ENCODE data around the gene FGGY.

The FGGY gene

DNA sequence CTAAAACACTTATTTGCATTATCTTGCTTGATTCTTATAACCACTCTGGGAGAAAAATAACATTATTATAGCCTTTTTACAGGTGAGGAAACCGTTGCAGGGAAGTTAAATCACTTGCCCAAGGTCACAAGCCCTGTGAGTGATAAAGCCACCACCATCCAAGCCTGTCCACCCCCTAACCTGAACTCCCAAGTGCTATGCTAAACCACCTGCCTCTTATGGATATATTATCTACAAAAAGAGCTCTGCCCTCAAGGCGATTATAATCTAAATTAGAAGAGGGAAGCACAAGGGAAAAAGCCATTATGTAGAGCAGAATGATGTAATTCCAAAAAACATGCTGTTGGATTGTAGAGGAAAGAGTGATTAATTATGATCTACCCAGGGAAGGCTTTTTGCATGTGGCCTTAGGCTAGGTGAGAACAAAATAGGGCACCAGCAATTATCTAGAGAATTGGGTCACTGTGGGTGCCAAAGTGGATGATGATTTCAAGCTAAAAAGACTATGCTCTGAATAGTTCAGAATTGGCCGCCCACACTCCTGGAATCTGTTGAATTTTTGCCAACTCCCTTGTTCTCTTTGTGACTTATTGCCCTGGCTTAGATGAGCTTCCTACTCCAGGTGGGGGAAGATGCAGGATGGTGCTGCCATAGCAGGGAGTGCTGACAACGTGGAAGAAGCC is 205.3 kb downstream of the FGGY start:
- in situ Hi-C loops (cut with MboI; ENCODE audit: low sequenced_read_pairs), result no loop called here

DNA sequence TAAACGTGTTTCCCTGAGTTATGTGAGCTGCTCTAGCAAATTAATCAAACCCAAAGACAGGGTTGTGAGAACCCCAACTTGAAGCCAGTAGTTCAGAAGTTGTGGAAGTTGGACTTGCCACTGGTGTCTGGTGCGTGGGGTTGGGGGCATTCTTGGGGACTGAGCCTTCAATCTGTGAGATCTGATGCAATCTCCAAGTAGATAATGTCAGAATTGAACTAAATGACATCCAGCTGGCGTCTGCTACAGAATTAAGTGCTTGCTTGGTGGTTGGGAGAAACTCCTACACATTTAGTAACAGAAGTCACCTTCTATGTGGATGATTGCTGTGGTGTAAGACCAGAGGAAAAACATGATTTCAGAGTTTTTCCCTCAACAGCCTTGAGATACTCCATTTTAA is 207.4 kb downstream of the FGGY start:
- in situ Hi-C loops (cut with MboI; ENCODE audit: low sequenced_read_pairs), result no loop called here

DNA sequence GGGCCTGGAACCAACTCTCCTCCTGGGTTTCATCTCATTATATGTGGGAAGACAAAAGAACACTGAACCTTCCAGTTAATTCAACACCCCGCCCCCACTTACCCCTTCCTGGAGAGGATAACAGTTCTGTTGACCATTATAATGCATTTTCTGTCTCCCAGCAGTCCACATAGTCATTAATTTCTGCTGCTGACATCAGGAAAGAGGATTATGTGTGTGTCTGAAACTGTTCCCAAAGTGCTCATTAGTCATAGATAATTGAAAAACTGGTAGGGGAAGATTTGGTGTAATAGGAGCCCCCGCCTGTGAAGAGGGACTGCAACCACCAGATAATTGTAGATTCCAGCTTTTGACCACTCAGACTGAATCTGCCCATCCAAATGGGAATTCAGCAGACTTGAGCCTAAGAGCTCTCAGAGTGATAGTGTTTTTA is 208.7 kb downstream of the FGGY start:
- in situ Hi-C loops (cut with MboI; ENCODE audit: low sequenced_read_pairs), result no loop called here

DNA sequence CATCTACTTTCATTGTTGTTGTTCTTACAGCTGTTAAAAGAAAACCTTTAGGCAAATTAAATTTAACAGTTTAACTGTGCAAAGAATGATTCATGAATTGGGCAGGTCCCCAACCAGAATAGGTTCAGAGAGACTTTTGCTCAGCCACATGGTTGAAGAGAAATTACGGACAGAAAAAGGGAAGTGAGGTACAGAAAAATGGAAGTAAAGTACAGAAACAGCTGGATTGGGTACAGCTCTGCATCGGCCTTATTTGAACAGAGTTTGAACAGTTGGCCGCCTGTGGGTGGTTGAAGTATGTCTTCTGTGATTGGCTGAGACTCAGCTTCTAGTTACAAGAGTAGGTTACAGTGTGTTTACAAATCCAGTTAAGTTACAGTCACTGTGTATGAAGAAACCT is 210.1 kb downstream of the FGGY start:
- in situ Hi-C loops (cut with MboI; ENCODE audit: low sequenced_read_pairs), result no loop called here

DNA sequence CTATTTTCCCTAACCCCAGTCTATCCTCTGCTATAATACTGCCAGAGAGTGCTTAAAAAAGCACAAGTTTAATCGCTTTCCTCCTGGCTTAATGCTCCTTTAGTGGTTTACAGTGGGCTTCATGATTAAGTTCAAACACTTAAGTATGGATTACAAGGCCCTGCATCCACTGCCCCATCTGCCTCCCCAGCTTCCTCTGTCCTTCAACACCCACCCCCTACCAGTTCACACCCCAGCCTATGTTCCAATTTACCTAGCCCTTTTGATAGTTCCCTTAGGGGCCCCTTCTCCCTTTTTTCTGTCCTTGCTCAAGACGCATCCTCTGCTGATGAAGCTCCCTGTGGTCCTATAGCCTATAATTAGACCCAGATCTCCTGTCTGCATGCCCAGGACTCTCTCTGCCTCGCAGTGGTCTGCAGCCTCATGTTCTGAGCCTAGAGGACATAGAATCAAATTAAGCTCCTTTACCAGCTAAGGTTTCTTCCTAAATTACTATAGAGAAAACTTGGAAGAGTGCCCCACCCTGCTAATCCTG is 212.5 kb downstream of the FGGY start:
- in situ Hi-C loops (cut with MboI; ENCODE audit: low sequenced_read_pairs), result no loop called here

DNA sequence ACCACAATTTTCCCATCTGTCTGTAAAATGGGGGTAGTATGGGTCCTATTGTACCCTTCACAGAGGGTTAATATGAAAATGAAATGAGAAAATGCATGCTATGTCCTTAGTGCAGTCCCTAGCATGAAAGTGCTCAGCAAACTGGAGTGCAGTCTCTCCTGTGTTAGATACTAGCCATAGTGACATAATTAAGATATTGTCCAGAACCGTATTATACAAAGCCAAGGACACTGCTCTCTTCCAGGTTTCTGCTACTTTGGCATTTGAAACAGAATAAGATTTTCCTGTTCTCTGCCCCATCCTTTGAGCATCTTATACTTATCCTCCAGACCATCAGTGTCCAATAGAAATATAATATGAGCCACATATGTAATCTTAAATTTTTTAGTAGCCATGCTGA is 213.4 kb downstream of the FGGY start:
- in situ Hi-C loops (cut with MboI; ENCODE audit: low sequenced_read_pairs), result no loop called here

DNA sequence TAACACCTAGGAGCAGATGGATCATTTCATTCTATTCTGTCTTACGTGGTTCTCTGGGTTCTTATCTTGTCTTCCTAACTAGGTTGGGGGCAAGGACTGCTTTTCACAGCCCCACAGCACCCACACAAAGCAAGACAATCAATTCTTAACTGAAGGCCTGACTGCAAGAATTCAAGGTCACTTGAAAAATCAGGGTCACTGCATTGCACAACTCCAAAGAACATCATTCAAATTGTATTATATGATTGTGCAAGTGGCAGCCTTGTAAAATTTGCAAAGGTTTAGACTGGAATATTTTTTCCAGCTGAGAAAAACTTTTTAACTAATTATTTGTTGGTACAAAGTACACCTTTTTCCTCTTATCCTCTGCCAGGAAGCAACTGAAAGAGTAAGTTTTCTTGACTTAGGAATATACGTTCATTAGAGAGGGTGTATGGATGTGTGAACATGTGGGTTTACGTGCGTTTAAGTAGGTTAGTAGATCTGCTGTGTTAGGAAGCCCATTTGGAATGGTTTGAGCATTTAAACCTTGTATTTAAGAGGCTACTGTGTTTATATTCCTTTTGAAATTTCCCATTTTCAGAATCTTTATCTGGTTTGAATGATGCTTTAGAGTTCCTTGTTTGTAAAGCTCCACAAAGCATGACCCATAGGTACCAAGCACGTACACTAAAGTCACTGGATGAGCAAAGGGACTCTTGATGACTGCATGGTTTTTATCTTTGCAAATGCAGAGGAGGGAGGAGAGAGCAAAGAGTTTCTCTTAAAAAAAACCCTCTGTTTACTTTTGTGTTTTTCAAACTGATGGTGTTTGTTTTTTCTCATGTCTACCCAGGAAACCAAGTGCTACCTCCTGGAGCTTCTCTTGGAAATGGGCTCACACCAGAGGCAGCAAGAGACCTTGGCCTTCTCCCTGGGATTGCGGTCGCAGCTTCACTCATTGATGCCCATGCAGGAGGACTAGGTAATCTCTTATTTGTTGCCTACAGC is 214.9 kb downstream of the FGGY start:
- in situ Hi-C loops (cut with MboI; ENCODE audit: low sequenced_read_pairs), result no loop called here

DNA sequence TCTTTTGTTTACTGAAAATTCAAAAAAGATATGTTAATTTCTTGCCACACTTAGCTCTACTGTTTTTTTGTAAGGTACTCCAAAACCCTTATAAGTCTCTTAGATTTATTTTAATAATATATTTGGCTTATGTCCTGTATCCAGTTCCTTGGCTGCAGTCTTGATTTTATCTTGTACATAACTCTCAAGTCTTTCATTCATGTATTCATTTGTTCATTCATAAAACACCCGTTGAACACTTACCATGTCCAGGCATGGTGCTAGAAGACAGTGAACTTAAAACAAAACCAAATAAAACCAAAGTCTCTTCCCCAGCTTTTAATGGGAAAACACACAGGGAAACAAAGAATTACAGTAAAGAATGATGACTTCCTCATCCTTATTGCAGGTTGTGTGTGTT is 215.8 kb downstream of the FGGY start:
- in situ Hi-C loops (cut with MboI; ENCODE audit: low sequenced_read_pairs), result no loop called here

DNA sequence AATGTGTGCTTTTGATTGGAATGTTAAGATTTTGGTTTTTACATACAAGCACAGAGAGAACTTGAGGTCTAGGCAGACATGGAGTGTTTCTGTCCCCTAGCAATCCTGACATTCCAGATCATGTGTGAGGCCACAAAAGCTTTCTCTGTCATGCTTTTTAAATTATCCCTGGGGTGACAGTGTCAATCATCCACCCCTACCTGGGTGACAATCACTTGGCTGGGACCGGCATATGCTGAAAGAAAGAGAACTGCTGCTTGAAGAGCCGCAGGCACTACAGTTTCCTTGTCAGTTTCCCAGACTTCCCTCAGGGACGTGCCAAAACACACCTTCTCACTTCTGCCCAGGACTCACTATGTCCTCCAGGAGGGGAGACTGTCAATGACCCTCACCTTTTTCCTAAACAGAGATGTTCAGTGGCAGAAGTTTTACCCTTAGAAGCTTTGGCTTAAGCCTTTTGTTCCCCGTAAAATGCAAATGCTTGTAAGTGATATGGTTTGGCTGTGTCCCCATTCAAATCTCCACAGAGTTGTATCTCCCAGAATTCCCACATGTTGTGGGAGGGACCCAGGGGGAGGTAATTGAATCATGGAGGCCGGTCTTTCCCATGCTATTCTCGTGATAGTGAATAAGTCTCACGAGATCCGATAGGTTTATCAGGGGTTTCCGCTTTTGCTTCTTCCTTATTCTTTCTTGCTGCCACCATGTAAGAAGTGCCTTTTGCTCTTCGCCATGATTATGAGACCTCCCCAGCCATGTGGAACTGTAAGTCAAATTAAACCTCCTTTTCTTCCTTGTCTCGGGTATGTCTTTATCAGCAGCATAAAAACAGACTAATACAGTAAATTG is 217.4 kb downstream of the FGGY start:
- in situ Hi-C loops (cut with MboI; ENCODE audit: low sequenced_read_pairs), result no loop called here

DNA sequence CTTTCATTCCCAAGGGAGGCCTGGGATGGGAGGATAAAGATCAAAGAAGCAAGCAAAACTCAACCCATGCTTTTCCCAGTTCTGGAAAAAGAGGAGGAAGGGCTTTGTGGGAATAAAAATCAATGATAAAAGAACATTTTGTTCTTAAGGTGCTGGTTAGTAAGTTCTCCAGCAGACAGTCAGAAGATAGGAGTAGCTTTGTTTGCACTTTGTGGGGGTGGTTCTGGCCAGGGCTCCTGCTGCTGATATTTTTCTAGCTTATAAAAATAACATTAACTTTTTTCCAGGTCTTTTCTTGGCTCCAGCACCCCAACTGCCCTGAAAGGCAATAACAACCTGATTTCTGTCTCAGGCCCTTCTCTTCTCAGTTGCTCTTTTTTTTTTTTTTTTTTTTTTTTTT is 220.0 kb downstream of the FGGY start:
- in situ Hi-C loops (cut with MboI; ENCODE audit: low sequenced_read_pairs), result no loop called here

DNA sequence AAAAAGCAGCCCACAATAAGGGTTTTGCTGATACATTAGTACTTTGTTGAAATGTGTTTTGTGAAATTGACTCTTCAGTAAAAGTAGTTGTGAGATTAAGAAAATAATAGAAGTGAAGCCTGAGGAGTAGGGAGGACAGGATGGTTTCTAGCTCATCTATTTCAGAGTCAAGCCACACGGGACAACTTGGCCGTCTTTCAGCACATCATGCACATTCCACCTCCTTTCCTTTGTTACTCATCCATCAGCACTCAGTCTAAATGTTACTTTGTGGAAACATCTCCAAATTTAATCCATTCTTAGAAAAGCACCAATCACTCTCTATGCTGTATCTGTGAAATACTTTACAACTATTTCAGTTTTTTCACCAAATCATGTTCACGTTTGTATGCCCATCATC is 223.3 kb downstream of the FGGY start:
- in situ Hi-C loops (cut with MboI; ENCODE audit: low sequenced_read_pairs), result no loop called here

DNA sequence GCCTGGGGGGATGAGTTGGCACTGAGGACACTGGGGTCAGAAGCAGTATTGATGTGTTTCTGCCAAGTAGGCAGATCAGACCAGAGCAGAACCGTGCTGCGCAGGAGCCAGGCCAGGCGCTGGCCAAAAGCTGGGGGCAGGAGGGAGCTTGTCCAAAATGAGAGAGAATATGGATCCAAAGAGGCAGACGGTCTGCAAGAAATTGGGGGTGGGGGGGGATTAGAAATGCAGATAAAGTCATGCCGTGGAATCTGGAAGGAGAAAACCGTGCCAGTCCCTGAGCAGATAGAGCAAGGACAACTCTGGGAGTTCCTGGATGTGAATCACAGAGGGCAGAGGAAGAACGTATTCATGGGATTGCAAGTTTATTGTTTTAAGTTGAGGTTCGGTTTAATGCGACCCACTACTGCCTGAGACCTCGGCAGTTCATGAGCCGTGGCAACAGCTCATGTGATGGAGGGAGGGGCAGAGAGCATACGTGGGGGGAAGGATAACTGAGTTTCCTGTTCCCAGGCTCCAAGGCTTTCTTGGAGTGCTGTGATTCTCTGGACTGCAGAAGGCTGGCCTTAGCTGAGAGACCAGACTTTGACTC is 224.0 kb downstream of the FGGY start:
- in situ Hi-C loops (cut with MboI; ENCODE audit: low sequenced_read_pairs), result no loop called here

DNA sequence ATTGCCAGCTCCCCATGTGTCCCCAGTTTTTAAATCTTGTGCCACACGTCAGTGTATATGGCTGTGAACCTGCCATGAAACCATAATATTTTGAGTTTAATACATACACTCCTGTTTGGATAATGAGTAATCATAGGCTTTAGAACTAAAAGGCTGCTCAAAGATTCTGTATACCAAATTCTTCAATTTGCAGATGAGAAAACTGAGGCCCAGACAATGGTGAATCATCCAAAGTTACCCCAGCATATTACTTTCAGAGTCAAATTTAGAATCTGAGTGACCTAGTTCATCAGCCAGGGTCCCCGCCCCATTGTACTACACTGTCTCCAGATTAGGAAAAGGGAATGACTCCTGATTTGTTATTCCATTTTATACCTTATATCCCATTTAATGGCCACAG is 224.6 kb downstream of the FGGY start:
- in situ Hi-C loops (cut with MboI; ENCODE audit: low sequenced_read_pairs), result no loop called here

DNA sequence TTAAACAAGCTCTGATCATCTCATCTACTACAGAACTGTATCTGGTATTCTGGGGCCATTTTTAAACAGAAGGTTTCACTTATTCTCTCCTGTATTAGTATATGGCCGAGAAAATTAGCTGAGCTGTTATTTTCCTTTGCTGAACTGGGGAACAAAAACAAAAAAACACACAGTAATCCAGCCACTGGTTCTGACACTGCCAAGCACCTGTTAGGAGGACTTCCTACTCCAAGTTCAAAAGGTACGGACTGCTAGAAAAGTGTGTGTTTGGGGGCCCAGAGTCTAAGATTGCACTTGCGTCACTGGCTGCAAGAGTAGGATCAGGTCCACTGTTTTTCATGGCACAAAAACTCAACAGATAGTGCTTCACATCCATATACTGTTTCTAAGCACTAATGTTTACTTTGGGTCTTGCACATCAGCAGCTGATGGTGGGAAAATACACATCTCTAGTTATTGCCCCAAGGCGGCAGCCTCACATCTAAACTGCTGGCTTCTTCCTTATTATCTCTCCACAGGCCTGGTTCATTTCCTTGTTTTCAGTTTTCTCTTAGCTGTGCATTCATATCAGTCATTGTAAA is 226.1 kb downstream of the FGGY start:
- in situ Hi-C loops (cut with MboI; ENCODE audit: low sequenced_read_pairs), result no loop called here

DNA sequence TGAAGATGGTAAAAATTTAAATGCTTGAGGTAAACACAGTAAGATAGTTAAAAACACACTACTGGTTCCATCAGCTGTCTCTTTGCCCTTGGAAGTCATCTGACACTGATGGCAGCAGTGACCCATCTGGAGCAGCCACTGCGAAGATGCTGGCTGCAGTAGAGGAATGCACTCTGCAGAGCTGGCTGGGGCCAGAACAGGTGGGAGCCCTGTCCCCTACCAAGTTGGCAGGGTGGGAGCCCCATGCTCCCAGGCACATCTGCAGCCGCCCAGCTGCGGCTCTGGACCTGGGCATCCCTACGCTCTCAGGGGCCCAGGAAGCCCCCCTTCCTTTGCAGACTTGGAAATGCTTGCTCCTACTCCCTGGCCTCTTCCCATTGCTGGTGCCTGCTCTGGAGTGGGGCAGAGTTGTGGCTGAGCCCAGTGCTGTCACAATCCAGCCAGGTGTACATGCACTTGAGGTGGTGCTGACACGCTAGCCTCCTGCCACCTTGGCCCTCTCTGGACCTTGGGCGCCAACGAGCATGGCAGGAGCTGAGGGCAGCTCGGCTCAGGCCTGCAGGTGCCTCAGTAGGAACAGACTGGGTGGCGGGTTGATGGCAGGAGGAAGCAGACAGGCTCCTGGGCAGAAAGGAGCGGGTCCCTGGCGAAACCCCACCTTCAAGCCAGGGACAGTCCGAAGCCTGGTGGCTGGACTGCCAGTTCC is 227.0 kb downstream of the FGGY start:
- in situ Hi-C loops (cut with MboI; ENCODE audit: low sequenced_read_pairs), result no loop called here

DNA sequence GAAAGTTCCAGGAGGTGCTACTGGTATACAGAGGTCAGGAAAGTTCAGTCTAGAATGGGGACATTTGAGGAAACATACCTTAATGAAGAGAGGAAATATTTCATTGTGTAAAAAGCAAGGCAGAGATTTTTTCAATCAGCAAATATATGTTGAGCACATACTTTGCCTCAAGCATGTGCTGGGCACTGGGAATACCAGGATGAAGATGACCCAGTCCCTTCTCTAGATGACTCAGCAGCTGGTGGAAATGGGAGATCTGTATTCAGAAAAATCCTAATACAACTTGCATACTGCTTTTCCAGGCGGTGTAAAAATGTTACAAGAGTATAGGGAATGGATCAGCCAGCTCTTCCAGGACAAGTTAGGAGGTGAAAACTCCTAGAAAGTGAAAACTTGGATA is 229.3 kb downstream of the FGGY start:
- in situ Hi-C loops (cut with MboI; ENCODE audit: low sequenced_read_pairs), result no loop called here

DNA sequence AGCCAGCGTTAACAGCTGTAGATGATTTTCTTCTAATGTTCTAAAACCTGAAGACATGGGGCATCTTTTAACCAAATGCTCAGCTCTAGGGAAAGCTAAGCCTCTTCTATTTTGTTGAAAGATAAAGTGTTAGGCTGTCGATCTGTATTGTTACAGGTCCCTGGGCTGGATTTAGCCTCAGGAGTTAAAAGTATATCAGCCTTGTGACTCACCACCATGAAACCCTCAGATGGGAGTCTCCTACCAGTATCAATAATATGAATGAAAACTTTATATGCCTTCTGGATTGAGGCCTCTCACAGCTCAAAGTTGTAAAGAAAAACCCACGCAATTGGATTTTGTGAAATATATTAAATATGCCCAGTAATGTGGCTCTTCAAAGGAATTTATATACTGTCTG is 231.6 kb downstream of the FGGY start:
- in situ Hi-C loops (cut with MboI; ENCODE audit: low sequenced_read_pairs), result no loop called here

DNA sequence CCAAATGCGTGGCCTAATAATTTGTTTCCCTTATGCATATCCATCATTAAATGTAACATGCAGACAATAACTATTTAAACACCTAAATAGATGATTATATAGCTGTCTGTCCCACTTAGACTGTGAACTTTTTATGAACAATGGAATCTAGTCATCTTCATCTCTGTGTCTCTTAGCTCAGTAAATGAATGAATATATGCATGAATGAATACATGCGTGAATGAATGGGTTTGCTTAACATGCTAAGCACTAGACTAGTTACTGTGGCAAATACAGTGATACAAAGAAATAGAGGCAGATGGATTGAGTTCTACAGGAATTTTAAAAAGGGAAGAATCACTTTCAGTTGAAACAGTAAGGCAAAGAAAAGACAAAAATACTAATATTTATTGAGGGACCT is 232.0 kb downstream of the FGGY start:
- in situ Hi-C loops (cut with MboI; ENCODE audit: low sequenced_read_pairs), result no loop called here

DNA sequence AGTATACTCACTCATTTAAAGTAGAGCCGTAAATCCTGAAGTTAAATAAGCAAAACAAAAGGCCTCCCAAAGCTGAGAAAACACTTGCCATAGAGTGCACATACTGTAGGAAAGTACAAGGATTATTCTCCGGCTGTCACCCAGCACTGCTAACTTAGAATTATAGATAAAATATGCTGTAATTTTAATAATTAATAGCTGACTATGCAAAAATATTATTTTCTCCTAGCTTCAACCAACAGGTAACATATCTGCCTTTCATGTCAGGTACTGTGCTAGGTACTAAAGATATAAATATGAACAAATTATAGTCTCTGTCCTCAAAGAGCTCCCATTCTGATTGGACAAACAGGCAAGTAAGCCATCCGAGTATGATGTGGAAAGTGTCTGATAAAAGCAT is 233.2 kb downstream of the FGGY start:
- in situ Hi-C loops (cut with MboI; ENCODE audit: low sequenced_read_pairs), result no loop called here

DNA sequence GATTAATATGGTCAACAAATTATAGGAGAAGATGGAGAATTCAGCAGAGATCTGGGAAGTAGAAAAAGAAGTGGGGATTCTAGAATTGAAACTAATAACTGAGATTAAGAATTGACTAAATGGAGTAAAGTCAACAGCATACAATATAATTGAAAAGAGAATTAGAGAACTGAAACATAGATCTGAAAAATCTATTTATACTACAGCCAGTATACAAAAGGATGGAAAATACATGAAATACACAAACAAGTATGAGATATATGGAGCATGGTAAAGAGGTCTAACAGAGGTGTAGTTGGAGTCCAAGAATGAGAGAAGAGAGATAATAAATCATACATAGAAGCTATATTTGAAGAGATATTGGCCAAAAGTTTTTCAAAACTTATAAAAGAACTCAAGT is 235.2 kb downstream of the FGGY start:
- in situ Hi-C loops (cut with MboI; ENCODE audit: low sequenced_read_pairs), result no loop called here
